Measurements from ENCODE around the gene ABCA1. TPM values are rescaled to one million over a fixed set of nuclear protein-coding genes. Genes with fewer than 3 reads are reported as not detected.
A peak's percentile ranks its signal among the peaks of the same experiment; 100 is the strongest.

Gene ABCA1
- total and polyA plus RNA-seq, 2 of the 4 experiments (the other 2 are of a cell fraction) = 5.8 to 52.2 TPM

- H3K9me1 ChIP-seq (ENCODE audit: insufficient read depth, low read length) = peaks cover 36% of the 10 kb centered on the region
- no peak for DNase-seq
- H2BK20ac ChIP-seq (ENCODE audit: low read depth, low read length) = peak overlapping the region; percentile 71
- H2AK5ac ChIP-seq (ENCODE audit: low read depth, low read length) = peak overlapping the region; percentile 86
- TF ChIP-seq RCOR1 (IDR thresholded peaks at IDR 0.05; ENCODE audit: insufficient replicate concordance, low read length) = peak; percentile 13
- no peak for TF ChIP-seq BHLHE40 (IDR thresholded peaks at IDR 0.05; ENCODE audit: low read depth, low read length)
- TF ChIP-seq CEBPB (IDR thresholded peaks at IDR 0.05; ENCODE audit: low read depth, low read length) = no peak
- TF ChIP-seq MXI1 (IDR thresholded peaks at IDR 0.05; ENCODE audit: borderline replicate concordance, low read depth, low read length) = no peak
- peak overlapping the region; percentile 47 for H2AFZ ChIP-seq (replicated peaks; ENCODE audit: low read length, poor library complexity)
- H3K4me3 ChIP-seq (ENCODE audit: insufficient read depth, low read depth, low read length) = no peak overlapping the region
- H3K36me3 ChIP-seq (ENCODE audit: control insufficient read depth, insufficient read depth, low read length) = peaks cover 31% of the 10 kb centered on the region
- H3K79me1 ChIP-seq (ENCODE audit: low read depth in 1 of 2, low read length in 2 of 2) = peaks cover 26 to 59% of the 10 kb centered on the region in 2 experiments
- peaks cover 9% of the 10 kb centered on the region for H4K20me1 ChIP-seq (ENCODE audit: insufficient read depth, low read length)
- H3K4me1 ChIP-seq (ENCODE audit: control insufficient read depth, insufficient read depth, low read length) = peaks cover 27% of the 10 kb centered on the region
- peak overlapping the region; percentile 79 for H2AK9ac ChIP-seq (replicated peaks; ENCODE audit: low read depth, low read length, poor library complexity)
- peak overlapping the region; percentile 83; the same call in 1 of the 2 replicates for H4K5ac ChIP-seq (ENCODE audit: low read depth, low read length)
- ChIA-PET CTCF (interaction anchor here (0.6 kb wide), 1 partner anchor 41 kb away, joined by 6 read pairs; no protein-coding TSS in a partner anchor), POLR2A (ENCODE audit: unreplicated experiment) (no interaction called here)
- in situ Hi-C loops (cut with MboI; ENCODE audit: low sequenced_read_pairs) (no loop called here), intact Hi-C loops (cut with micrococcal nuclease) (no loop called here), dilution Hi-C loops (cut with HindIII; ENCODE audit: low sequenced_read_pairs, unreplicated experiment) (no loop called here)
- peak overlapping the region; percentile 92 for H2BK120ac ChIP-seq (ENCODE audit: low read depth, low read length)
- no TSS peak for BruUV-seq (replicated peaks)
- H3K23ac ChIP-seq (ENCODE audit: low read depth, low read length) = peak overlapping the region; percentile 69; the same call in 1 of the 2 replicates
- H3K4me2 ChIP-seq (ENCODE audit: low read depth, low read length) = peak overlapping the region; percentile 41
- no peaks in the 10 kb centered on the region for H3K9me3 ChIP-seq (ENCODE audit: control insufficient read depth, insufficient read depth, low read length)
- peak overlapping the region; percentile 78 for H4K91ac ChIP-seq (ENCODE audit: insufficient read depth, low read depth, low read length)
- H3K18ac ChIP-seq (ENCODE audit: low read depth, low read length) = peak overlapping the region; percentile 69
- no peak for ATAC-seq (ENCODE audit: low read depth)
- peak overlapping the region; percentile 94 for H3K56ac ChIP-seq (ENCODE audit: extremely low read depth, insufficient read depth, low read length)
- H2BK5ac ChIP-seq (ENCODE audit: low read depth, low read length, poor library complexity, severe bottlenecking) = peak overlapping the region; percentile 89
- H4K8ac ChIP-seq (ENCODE audit: low read depth in 2 of 2, low read length in 2 of 2) = peak overlapping the region; percentile 59 to 90
- H3K4ac ChIP-seq (ENCODE audit: low read depth, low read length) = peak overlapping the region; percentile 91
- no peaks in the 10 kb centered on the region for H3K27me3 ChIP-seq (ENCODE audit: control insufficient read depth, insufficient read depth, low read length)
- H3K14ac ChIP-seq (replicated peaks; ENCODE audit: low read depth, low read length) = peak overlapping the region; percentile 73
- peak overlapping the region; percentile 76 for H2BK15ac ChIP-seq (ENCODE audit: low read depth, low read length)
- peak overlapping the region; percentile 41; the same call in 1 of the 2 replicates for H3K9ac ChIP-seq (ENCODE audit: low read depth, low read length)
- no CpG with 5 or more reads among the region's 3 CpGs for WGBS, 2 experiments (ENCODE audit: extremely low coverage in 2 of 2, insufficient read length in 1 of 2)
- H3K27ac ChIP-seq (ENCODE audit: insufficient read depth, low read length) = peak overlapping the region; percentile 77
These were observed 54.5 kb downstream of the ABCA1 start for GRCh38 chr9:104873489-104873850.
